ENCODE data around the gene CCDC157. TPM values are rescaled to one million over a fixed set of nuclear protein-coding genes. Genes with fewer than 3 reads are reported as not detected.

The CCDC157 gene
- total and polyA plus RNA-seq, 5 experiments from 2014 or later, result 0.66 to 4.1 (median 2.5) TPM

GRCh38 chr22:30361916-30362650 lies 5.3 kb downstream of the CCDC157 start:
- H3K9me3 Mint-ChIP-seq, result no peaks in the 10 kb centered on the region
- ATAC-seq (no peak), DNase-seq (no peak)
- no peak overlapping the region for H3K4me3 Mint-ChIP-seq
- peak overlapping the region in 3 of 10 donors; percentile 12 to 86 (median 22) for H3K27ac Mint-ChIP-seq
- peaks cover 9 to 15% (median 12%) of the 10 kb centered on the region in 4 donors for H3K4me1 Mint-ChIP-seq
- peaks cover 0 to 6% (median 1%) of the 10 kb centered on the region in 3 donors for H3K36me3 Mint-ChIP-seq
- H3K27me3 Mint-ChIP-seq, result no peaks in the 10 kb centered on the region
- POLR2A ChIA-PET, result no interaction called here

DNA sequence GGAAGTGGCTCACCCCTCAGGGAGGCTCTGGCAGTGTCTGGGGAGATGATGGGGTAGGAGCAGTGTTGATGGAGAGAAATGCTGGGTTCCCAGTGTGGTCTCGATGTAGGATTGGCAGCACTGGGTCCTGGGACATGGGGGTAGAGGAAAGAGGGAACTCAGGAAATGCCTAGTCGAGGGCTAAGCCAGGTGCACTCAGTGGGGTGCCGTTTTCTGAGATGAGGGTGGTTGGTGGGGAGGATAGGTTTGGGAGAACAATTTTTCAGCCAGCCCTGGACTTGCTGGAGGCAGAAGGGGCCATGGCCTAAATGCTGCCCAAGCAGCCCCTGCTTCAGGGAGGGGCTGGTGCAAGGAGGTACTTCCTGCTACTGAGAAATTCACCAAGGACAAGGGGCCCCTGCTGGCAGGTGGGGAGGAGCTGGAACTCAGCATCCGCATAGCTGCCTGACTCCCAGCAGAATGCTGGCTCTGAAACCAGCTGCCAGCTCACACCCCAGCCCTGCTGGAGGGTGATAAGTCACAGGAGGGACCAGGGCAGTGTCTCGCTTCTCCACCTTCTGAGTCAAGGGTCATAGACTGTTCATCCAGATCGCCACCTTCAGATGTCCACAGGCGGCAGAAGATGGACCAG lies 6.0 kb downstream of the CCDC157 start:
- ATAC-seq (no peak), DNase-seq (no peak)
- peaks cover 5 to 13% (median 6%) of the 10 kb centered on the region in 4 donors for H3K4me1 Mint-ChIP-seq
- H3K9me3 Mint-ChIP-seq, result no peaks in the 10 kb centered on the region
- H3K27me3 Mint-ChIP-seq, result no peaks in the 10 kb centered on the region
- POLR2A ChIA-PET, result interaction anchor here (0.5 to 0.6 kb wide), 2 partner anchors 22 to 93 kb away, joined by 3 to 4 read pairs; no protein-coding TSS in a partner anchor
- peak overlapping the region in 2 of 10 donors; percentile 12 to 86 for H3K27ac Mint-ChIP-seq
- no peak overlapping the region for H3K4me3 Mint-ChIP-seq
- peaks cover 0 to 6% (median 1%) of the 10 kb centered on the region in 3 donors for H3K36me3 Mint-ChIP-seq

GRCh38 chr22:30365891-30366290 lies 9.1 kb downstream of the CCDC157 start:
- DNase-seq (no peak), ATAC-seq (no peak)
- Mint-ChIP-seq H3K27ac (no peak overlapping the region), H3K27me3 (no peaks in the 10 kb centered on the region), H3K36me3 (peaks cover 0 to 6% (median 1%) of the 10 kb centered on the region in 3 donors), H3K4me1 (peaks cover 0 to 12% (median under 1%) of the 10 kb centered on the region in 4 donors), H3K9me3 (no peaks in the 10 kb centered on the region), H3K4me3 (no peak overlapping the region)
- POLR2A ChIA-PET, result interaction anchor here (1.3 kb wide), 1 partner anchor 77 kb away, joined by 3 read pairs; the partner anchor contains the start of gene CASTOR1

- H3K4me3 Mint-ChIP-seq, result no peak overlapping the region
- peaks cover 0 to 10% (median 0%) of the 10 kb centered on the region in 4 donors for H3K4me1 Mint-ChIP-seq
- no peaks in the 10 kb centered on the region for H3K27me3 Mint-ChIP-seq
- no peak overlapping the region for H3K27ac Mint-ChIP-seq
- no peak for ATAC-seq
- POLR2A ChIA-PET, result no interaction called here
- H3K36me3 Mint-ChIP-seq, result peaks cover 0 to 6% (median 0%) of the 10 kb centered on the region in 3 donors
- DNase-seq, result no peak
- H3K9me3 Mint-ChIP-seq, result no peaks in the 10 kb centered on the region
Observed at GRCh38 chr22:30368420-30368819, 11.6 kb downstream of the CCDC157 start.

DNA sequence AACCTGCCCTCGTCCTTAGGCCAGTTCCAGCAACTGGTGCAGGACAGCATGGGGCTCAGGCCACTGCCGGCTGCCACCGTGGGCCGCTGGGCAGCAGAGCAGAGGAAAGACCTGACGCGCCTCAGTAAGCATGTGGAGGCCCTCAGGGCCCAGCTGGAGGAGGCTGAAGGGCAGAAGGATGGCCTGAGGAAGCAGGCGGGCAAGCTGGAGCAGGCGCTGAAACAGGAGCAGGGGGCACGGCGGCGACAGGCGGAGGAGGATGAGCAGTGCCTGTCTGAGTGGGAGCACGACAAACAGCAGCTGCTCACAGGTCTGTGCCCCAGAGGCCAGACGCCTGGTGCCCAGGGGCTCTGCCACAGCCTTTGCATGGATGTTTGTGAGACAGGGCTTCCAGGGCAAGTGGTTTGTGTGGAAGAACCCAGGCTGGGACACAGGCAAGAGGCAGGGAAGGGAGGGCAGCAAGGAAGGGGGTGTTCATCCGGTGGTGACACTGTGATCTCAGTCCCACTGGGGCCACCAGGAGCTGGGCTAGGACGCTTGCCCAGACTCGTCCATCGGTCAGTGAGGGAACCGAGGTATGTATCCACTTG lies 13.9 kb downstream of the CCDC157 start:
- ATAC-seq (no peak), DNase-seq (no peak)
- Mint-ChIP-seq H3K27ac (no peak overlapping the region), H3K27me3 (no peaks in the 10 kb centered on the region), H3K4me1 (peaks cover 0 to 5% (median 0%) of the 10 kb centered on the region in 4 donors), H3K4me3 (no peak overlapping the region), H3K36me3 (no peaks in the 10 kb centered on the region), H3K9me3 (no peaks in the 10 kb centered on the region)
- POLR2A ChIA-PET, result interaction anchor here (1.1 kb wide), 1 partner anchor 83 kb away, joined by 4 read pairs; no protein-coding TSS in a partner anchor

- ATAC-seq, result no peak
- POLR2A ChIA-PET, result interaction anchor here (1.1 kb wide), 1 partner anchor 83 kb away, joined by 4 read pairs; no protein-coding TSS in a partner anchor
- DNase-seq, result no peak
- no peaks in the 10 kb centered on the region for H3K36me3 Mint-ChIP-seq
- no peaks in the 10 kb centered on the region for H3K9me3 Mint-ChIP-seq
- H3K4me3 Mint-ChIP-seq, result no peak overlapping the region
- H3K27ac Mint-ChIP-seq, result no peak overlapping the region
- no peaks in the 10 kb centered on the region for H3K27me3 Mint-ChIP-seq
- H3K4me1 Mint-ChIP-seq, result peaks cover 0 to 5% (median 0%) of the 10 kb centered on the region in 4 donors
Observed at GRCh38 chr22:30371321-30371720, 14.5 kb downstream of the CCDC157 start.

- POLR2A ChIA-PET, result interaction anchor here (1.1 kb wide), 1 partner anchor 84 kb away, joined by 4 read pairs; no protein-coding TSS in a partner anchor
- Mint-ChIP-seq H3K36me3 (no peaks in the 10 kb centered on the region), H3K27me3 (no peaks in the 10 kb centered on the region), H3K9me3 (no peaks in the 10 kb centered on the region), H3K4me3 (no peak overlapping the region), H3K27ac (peak overlapping the region in 3 of 10 donors; percentile 5 to 62 (median 35)), H3K4me1 (peaks cover 0 to 5% (median 0%) of the 10 kb centered on the region in 4 donors)
- no peak for DNase-seq
- ATAC-seq, result no peak
Observed at GRCh38 chr22:30371981-30372380, 15.2 kb downstream of the CCDC157 start.

DNA sequence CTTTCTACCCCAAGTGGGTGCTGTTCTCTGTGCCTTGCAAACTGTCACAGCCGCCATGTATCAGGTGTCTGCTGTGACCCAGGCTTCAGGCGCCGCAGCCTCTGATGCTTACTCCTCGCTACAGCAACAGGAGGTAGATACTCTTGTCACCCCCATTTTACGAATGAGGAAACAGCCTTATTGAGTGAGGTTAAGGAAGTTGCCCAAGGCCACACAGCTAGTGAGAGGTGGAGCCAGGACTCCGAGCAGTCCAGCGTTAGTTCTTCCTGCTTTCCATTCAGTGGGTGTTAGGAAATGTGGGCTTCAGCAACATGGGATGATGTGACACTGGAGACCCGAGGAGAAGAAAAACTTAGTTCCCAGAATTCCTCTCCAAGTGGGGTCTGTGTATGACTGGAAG lies 16.1 kb downstream of the CCDC157 start:
- Mint-ChIP-seq H3K4me3 (no peak overlapping the region), H3K27me3 (no peaks in the 10 kb centered on the region), H3K4me1 (peaks cover 0 to 5% (median 0%) of the 10 kb centered on the region in 4 donors), H3K36me3 (no peaks in the 10 kb centered on the region), H3K27ac (no peak overlapping the region), H3K9me3 (no peaks in the 10 kb centered on the region)
- DNase-seq (no peak), ATAC-seq (no peak)
- POLR2A ChIA-PET, result interaction anchor here (0.6 kb wide), 1 partner anchor 17 kb away, joined by 3 read pairs; no protein-coding TSS in a partner anchor

DNA sequence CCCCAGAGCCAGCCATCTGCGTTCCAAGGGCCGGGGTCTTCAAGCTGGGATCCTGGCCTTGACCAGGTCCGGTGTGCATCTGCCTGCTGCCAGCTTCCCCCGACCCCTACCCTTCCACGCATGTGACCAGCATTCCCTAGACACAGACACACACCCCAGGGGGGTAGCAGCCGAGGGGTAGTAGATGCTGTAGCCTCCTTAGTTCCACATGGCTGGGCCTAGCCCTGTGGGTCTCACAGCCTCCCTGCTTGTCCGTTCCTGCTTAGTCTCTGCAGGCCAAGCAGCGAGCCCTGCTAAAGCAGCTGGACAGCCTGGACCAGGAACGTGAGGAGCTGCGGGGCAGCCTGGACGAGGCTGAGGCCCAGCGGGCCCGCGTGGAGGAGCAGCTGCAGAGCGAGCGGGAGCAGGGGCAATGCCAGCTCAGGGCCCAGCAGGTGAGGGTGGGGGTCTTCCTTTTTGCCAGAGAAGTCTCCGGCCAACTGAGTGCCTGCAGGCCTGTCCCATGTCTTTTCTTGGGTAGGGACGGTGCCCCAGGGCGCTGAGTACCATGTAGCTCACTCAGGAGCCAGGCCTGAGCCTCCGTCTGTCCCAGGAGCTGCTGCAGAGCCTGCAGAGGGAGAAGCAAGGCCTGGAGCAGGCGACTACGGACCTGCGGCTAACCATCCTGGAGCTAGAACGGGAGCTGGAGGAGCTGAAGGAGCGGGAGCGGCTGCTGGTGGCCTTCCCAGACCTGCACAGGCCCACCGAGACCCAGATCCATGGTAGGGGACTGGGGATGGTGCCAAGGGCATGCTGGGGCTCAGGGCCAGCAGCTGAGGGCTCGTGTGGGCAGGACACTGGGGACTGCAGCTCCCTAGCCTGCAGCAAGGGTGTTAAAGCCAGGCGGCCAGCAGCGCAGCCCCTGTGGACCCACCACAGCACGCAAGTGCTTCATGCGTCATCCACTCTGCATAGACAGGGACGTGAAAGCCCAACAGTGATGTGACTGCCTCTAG lies 16.8 kb downstream of the CCDC157 start:
- Mint-ChIP-seq H3K4me3 (no peak overlapping the region), H3K9me3 (no peaks in the 10 kb centered on the region), H3K27me3 (no peaks in the 10 kb centered on the region), H3K36me3 (no peaks in the 10 kb centered on the region), H3K27ac (no peak overlapping the region), H3K4me1 (peaks cover 0 to 3% (median 0%) of the 10 kb centered on the region in 4 donors)
- POLR2A ChIA-PET, result no interaction called here
- DNase-seq (no peak), ATAC-seq (no peak)

DNA sequence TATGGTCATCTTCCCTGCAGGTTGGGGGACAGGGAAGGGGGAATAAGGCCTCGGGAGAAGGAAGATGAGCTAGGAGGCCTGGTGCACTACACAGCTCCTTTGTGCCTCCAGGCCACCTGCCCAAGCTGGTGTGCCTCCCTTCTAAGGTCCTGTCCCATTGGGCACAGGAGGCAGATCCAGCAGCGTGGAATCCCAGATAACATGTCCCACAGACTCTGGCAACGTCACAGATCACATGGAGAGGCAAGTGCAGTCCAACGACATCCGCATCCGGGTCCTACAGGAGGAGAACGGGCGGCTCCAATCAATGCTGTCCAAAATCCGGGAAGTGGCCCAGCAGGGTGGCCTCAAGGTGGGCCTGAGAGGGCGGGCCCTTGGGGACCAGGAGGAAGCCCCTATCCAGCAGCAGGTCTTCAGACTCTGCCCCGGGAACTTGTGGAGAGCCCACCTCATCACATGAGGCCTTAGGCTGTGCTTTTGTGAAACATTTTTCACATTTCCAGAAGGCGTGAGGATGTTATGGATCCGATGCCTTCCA lies 18.6 kb downstream of the CCDC157 start:
- no peaks in the 10 kb centered on the region for H3K9me3 Mint-ChIP-seq
- POLR2A ChIA-PET, result interaction anchor here (0.6 to 0.7 kb wide), 3 partner anchors 44 to 757 kb away, joined by 3 to 5 read pairs (median 4); no protein-coding TSS in a partner anchor
- DNase-seq (no peak), ATAC-seq (no peak)
- no peaks in the 10 kb centered on the region for H3K27me3 Mint-ChIP-seq
- peaks cover 0 to 3% (median 0%) of the 10 kb centered on the region in 4 donors for H3K4me1 Mint-ChIP-seq
- H3K36me3 Mint-ChIP-seq, result no peaks in the 10 kb centered on the region
- H3K4me3 Mint-ChIP-seq, result no peak overlapping the region
- H3K27ac Mint-ChIP-seq, result no peak overlapping the region

DNA sequence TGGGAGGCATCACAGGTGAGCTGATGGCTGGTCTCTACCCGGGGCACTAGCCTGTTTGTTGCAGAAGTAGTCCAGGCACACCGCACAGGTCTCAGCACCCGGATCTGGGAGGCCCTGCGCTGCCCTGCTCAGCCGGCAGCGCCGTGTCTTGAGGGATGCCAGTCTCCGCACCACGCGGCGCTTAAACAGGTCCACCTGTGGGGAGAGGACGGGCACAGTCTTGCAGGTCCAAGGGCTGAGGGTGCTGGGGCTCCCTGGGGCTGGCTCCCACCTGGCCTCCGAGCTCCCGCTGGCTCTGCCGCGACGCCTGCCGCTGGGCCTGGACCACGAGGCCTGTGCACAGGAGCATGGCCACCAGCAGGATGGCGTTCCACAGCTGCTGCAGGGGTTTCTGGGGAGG lies 23.2 kb downstream of the CCDC157 start:
- Mint-ChIP-seq H3K36me3 (no peaks in the 10 kb centered on the region), H3K4me1 (peaks cover 0 to 2% (median 0%) of the 10 kb centered on the region in 4 donors), H3K27ac (no peak overlapping the region), H3K27me3 (no peaks in the 10 kb centered on the region), H3K4me3 (no peak overlapping the region), H3K9me3 (no peaks in the 10 kb centered on the region)
- ATAC-seq, result no peak
- POLR2A ChIA-PET, result interaction anchor here (0.6 to 1.5 kb wide), 2 partner anchors 24 to 89 kb away, joined by 3 read pairs; partner anchors contain the start of genes CCDC157 and SF3A1
- no peak for DNase-seq
